Activated CD4-positive, alpha-beta T cell treated with anti-CD3 and anti-CD28 coated beads, Interleukin-2, amount 50 U/mL, for 4 hours (primary cell): ENCODE data around the gene PPOX.
A peak's percentile ranks its signal among the peaks of the same experiment; 100 is the strongest.

Source experiments
- DNase-seq, 2 experiments: peaks; one replicate each; pipeline ENCODE4 v3.0.0-alpha.2; 2020

Gene PPOX

GRCh38 chr1:161198194-161198896 lies 32.1 kb downstream of the PPOX start:
- no peak for DNase-seq

- no peak for DNase-seq
Observed at GRCh38 chr1:161198897-161199431, 32.7 kb downstream of the PPOX start, which contains the start of gene ADAMTS4. Gene ADAMTS4 (minus strand): TSS chr1:161199054. CDS start chr1:161198627, 427 bp downstream.

- DNase-seq, result no peak
Observed at GRCh38 chr1:161199506-161200139, 33.4 kb downstream of the PPOX start.

- DNase-seq, result no peak
Observed at GRCh38 chr1:161200421-161200991, 34.3 kb downstream of the PPOX start.

- no peak for DNase-seq
Observed at GRCh38 chr1:161200992-161201835, 35.0 kb downstream of the PPOX start.

GRCh38 chr1:161201836-161202712 lies 35.8 kb downstream of the PPOX start, which contains the start of gene NDUFS2:
Gene NDUFS2 (plus strand): TSS chr1:161202367. CDS start chr1:161202386, 19 bp downstream.
- peak; percentile 95 to 96 for DNase-seq

- DNase-seq, result no peak
Observed at GRCh38 chr1:161206411-161207140, 40.4 kb downstream of the PPOX start.

GRCh38 chr1:161207173-161207572 lies 40.9 kb downstream of the PPOX start:
- DNase-seq, result no peak

GRCh38 chr1:161209790-161210409 lies 43.7 kb downstream of the PPOX start:
- DNase-seq, result peak; percentile 64 to 65

- DNase-seq, result no peak
Observed at GRCh38 chr1:161214369-161214768, 48.1 kb downstream of the PPOX start.

GRCh38 chr1:161215076-161215475 lies 48.9 kb downstream of the PPOX start, which contains the start of gene FCER1G:
Gene FCER1G (plus strand): TSS chr1:161215295. CDS start chr1:161215322, 27 bp downstream.
- DNase-seq, result no peak

- DNase-seq, result no peak
Observed at GRCh38 chr1:161216945-161217712, 50.9 kb downstream of the PPOX start.

- DNase-seq, result no peak
Observed at GRCh38 chr1:161217831-161218230, 51.6 kb downstream of the PPOX start.

- DNase-seq, result no peak
Observed at GRCh38 chr1:161218301-161219077, 52.3 kb downstream of the PPOX start.

- no peak for DNase-seq
Observed at GRCh38 chr1:161219078-161219892, 53.1 kb downstream of the PPOX start.

- DNase-seq, result no peak
Observed at GRCh38 chr1:161220002-161220401, 53.8 kb downstream of the PPOX start.
